ENCODE measurements around the gene CES4A.

DNA sequence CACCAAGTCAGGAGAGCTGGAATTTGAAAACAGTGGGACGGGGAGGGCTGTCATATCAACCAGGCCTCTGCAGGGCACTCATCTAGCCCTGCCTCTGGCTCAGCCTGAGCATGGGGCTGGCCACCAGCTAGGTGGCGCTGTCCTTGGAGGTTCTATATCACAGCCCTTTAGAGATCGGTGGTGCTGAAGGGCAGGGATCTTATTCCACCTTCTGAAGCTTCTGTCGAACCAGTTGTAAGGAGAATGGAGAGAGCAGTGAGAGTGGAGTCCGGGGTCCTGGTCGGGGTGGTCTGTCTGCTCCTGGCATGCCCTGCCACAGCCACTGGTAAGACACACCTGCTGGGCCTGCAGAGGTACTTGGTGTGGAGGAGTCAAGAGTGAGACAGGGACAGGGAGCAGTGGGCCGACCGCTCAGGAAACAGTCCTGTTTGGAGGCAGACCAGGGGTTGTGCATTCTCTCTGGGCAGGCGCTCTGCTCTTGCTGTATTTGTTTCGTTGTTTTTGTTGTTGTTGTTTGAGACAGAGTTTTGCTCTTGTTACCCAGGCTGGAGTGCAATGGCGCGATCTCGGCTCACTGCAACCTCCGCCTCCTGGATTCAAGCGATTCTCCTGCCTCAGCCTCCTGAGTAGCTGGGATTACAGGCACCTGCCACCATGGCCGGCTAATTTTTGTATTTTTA lies 27.2 kb upstream of the CES4A start, which contains the start of gene CES3:
- TF ChIP-seq, protein P1, sequence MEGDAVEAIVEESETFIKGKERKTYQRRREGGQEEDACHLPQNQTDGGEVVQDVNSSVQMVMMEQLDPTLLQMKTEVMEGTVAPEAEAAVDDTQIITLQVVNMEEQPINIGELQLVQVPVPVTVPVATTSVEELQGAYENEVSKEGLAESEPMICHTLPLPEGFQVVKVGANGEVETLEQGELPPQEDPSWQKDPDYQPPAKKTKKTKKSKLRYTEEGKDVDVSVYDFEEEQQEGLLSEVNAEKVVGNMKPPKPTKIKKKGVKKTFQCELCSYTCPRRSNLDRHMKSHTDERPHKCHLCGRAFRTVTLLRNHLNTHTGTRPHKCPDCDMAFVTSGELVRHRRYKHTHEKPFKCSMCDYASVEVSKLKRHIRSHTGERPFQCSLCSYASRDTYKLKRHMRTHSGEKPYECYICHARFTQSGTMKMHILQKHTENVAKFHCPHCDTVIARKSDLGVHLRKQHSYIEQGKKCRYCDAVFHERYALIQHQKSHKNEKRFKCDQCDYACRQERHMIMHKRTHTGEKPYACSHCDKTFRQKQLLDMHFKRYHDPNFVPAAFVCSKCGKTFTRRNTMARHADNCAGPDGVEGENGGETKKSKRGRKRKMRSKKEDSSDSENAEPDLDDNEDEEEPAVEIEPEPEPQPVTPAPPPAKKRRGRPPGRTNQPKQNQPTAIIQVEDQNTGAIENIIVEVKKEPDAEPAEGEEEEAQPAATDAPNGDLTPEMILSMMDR (IDR thresholded peaks at IDR 0.05; ENCODE audit: low read length): peak; percentile 95
- TF ChIP-seq EZH2 (IDR thresholded peaks at IDR 0.05; ENCODE audit: borderline replicate concordance, low read length): no peak
